OCI-LY1 (cell line): ENCODE measurements around the gene ZNF609.

ENCODE experiments used
- CTCF ChIP-seq: fragments of 200-600 bp; sonication (generic), shearing (Covaris generic); IDR thresholded peaks from 2 replicates; pipeline ENCODE4 v1.5.1; 2017; ENCODE audit warnings: mild to moderate bottlenecking, antibody characterized with exemption, low read length, moderate library complexity, mixed read lengths
- EZH2 ChIP-seq: fragments of 200-600 bp; sonication (generic), shearing (Covaris generic); IDR thresholded peaks from 2 replicates; pipeline ENCODE4 v1.8.0; 2017; ENCODE audit warnings: borderline replicate concordance, mixed run types, mild to moderate bottlenecking, antibody characterized with exemption, low read length, moderate library complexity, mixed read lengths

- TF ChIP-seq CTCF: no peak
- no peak for TF ChIP-seq EZH2
Measured at GRCh38 chr15:64604319-64604718, 143.9 kb downstream of the ZNF609 start.
